Measurements from ENCODE around the gene MVK. TPM values are rescaled to one million over a fixed set of nuclear protein-coding genes. Genes with fewer than 3 reads are reported as not detected.

MVK gene
- total and polyA plus RNA-seq, 9 donors = 7.4 to 66.4 (median 18.6) TPM

DNA sequence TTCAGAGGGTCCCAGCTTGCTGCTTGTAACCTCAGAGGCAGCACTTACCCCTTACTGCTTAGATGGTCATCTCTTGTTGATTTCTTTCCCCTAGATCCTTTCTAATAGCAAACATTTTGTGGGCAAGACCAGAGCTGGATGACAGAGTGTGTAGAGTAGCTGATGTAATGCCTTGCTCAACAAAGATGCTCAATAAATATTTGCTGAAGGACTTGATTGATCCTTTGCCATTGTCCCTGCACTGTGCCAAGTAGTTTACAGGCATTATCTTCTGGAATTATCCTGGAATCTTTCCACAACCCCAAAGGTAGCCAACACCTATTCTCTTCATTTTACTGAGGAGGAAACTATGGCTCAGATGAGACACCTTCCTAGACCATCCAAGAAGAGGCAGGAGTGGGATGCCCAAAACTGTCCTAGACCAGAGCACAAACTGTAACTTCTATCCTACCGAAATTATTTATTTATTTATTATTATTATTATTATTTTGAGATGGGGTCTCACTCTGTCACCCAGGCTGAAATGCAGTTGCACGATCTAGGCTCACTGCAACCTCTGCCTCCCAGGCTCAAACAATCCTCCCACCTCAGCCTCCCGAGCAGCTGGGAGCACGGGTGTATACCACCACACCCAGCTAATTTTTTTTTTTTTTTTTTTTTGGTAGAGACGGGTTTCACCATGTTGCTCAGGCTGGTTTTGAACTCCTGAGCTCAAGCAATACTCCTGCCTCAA is 1.7 kb upstream of the MVK start:
- DNase-seq = no peak
- intact Hi-C loops (cut with DNase I) = no loop called here
- Histone ChIP-seq H3K27ac (peak overlapping the region in 1 of 2 donors; percentile 82), H3K36me3 (no peaks in the 10 kb centered on the region), H3K27me3 (no peaks in the 10 kb centered on the region), H3K9me3 (no peaks in the 10 kb centered on the region), H3K4me3 (no peak overlapping the region), H3K4me1 (ENCODE audit: insufficient read depth) (peaks cover 3% of the 10 kb centered on the region)
- TF ChIP-seq POLR2A (IDR thresholded peaks at IDR 0.05) = no peak
- TF ChIP-seq EP300 (IDR thresholded peaks at IDR 0.05) = no peak
- TF ChIP-seq, protein P1, sequence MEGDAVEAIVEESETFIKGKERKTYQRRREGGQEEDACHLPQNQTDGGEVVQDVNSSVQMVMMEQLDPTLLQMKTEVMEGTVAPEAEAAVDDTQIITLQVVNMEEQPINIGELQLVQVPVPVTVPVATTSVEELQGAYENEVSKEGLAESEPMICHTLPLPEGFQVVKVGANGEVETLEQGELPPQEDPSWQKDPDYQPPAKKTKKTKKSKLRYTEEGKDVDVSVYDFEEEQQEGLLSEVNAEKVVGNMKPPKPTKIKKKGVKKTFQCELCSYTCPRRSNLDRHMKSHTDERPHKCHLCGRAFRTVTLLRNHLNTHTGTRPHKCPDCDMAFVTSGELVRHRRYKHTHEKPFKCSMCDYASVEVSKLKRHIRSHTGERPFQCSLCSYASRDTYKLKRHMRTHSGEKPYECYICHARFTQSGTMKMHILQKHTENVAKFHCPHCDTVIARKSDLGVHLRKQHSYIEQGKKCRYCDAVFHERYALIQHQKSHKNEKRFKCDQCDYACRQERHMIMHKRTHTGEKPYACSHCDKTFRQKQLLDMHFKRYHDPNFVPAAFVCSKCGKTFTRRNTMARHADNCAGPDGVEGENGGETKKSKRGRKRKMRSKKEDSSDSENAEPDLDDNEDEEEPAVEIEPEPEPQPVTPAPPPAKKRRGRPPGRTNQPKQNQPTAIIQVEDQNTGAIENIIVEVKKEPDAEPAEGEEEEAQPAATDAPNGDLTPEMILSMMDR (IDR thresholded peaks at IDR 0.05) = no peak
- 38 to 57% (median 43%) methylated on average over 5 of the region's 5 CpGs for WGBS, 3 donors

DNA sequence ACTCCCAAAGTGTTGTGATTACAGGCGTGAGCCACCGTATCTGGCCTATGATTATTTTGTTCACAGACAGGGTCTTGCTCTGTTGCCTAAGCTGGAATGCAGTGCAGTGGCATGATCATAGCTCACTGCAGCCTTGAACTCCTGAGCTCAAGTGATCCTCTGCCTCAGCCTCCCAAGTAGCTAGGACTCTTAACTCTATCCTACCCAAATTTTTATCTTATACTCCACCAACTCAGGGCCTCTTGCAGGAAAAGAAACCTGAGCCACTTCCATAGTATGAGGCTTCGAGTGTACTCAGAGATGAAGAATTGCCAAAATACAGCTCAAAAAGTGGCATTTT is 1.1 kb upstream of the MVK start:
- H3K36me3 ChIP-seq = no peaks in the 10 kb centered on the region
- intact Hi-C loops (cut with DNase I) = no loop called here
- DNase-seq = peak in 1 of 5 donors; percentile 37
- peak overlapping the region; percentile 77 for H3K4me3 ChIP-seq
- peaks cover 3% of the 10 kb centered on the region for H3K4me1 ChIP-seq (ENCODE audit: insufficient read depth)
- no peaks in the 10 kb centered on the region for H3K9me3 ChIP-seq
- peak overlapping the region in 1 of 2 donors; percentile 82 for H3K27ac ChIP-seq
- TF ChIP-seq EP300 (IDR thresholded peaks at IDR 0.05) = no peak
- TF ChIP-seq POLR2A (IDR thresholded peaks at IDR 0.05) = no peak
- TF ChIP-seq, protein P1 (IDR thresholded peaks at IDR 0.05) = no peak
- no peaks in the 10 kb centered on the region for H3K27me3 ChIP-seq
- 7 to 19% (median 17%) methylated on average over 3 of the region's 3 CpGs for WGBS, 3 donors

DNA sequence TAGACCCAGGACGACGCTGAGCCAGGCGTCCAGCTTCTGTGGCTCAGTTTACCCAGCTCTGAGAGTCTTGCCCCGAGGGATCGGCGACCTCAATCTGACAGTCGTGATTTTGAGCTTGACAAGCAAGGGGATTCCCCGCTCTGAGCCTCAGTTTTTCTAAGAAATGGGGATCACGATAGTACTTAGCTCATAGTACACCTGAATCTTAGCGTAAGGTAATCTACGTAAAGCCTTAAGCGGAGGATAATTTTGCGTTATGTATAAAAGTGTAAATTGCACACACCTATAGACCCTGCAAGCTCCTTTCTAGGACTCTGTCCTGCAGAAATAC is 285 bp downstream of the MVK start:
- Histone ChIP-seq H3K27ac (no peak overlapping the region), H3K4me1 (ENCODE audit: insufficient read depth) (peaks cover 3% of the 10 kb centered on the region), H3K27me3 (no peaks in the 10 kb centered on the region), H3K4me3 (peak overlapping the region; percentile 77), H3K36me3 (no peaks in the 10 kb centered on the region), H3K9me3 (no peaks in the 10 kb centered on the region)
- WGBS, 3 donors = 0 to 2% (median 0%) methylated on average over 11 to 13 of the region's 13 CpGs
- TF ChIP-seq EP300 (IDR thresholded peaks at IDR 0.05) (no peak), POLR2A (IDR thresholded peaks at IDR 0.05) (no peak)
- TF ChIP-seq, protein P1 (IDR thresholded peaks at IDR 0.05) = no peak
- intact Hi-C loops (cut with DNase I) = no loop called here
- no peak for DNase-seq

DNA sequence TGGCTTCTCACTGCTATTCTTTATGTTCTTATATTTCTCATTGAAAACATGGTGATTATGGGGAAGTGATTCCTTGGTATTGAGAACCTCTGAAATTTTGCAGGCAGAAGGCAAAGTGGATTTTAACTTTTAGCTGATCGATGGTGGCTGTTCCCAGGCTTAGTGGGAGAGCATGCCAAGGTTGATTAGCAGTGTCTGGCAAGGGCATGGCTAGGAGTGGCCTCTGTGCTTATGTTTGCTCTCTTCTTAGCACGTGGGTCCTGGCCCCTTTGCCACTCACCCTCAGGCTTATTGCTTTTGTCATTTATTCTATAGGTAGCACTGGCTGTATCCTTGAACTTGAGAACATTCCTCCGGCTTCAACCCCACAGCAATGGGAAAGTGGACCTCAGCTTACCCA is 2.1 kb downstream of the MVK start:
- Histone ChIP-seq H3K4me3 (no peak overlapping the region), H3K27ac (no peak overlapping the region), H3K27me3 (no peaks in the 10 kb centered on the region), H3K9me3 (no peaks in the 10 kb centered on the region), H3K36me3 (no peaks in the 10 kb centered on the region), H3K4me1 (ENCODE audit: insufficient read depth) (peaks cover 3% of the 10 kb centered on the region)
- intact Hi-C loops (cut with DNase I) = no loop called here
- no peak for DNase-seq
- 77 to 84% (median 82%) methylated on average over 3 of the region's 3 CpGs for WGBS, 3 donors
- TF ChIP-seq, protein P1 (IDR thresholded peaks at IDR 0.05) = no peak
